KMS-11 (cell line): Measurements from ENCODE around the gene TBPL1.
A peak's percentile ranks its signal among the peaks of the same experiment; 100 is the strongest.

ENCODE experiments used
- H2AFZ ChIP-seq: fragments of 200-600 bp; sonication (generic); 2 replicates; pipeline ENCODE4 v1.6.1; 2016; ENCODE audit warnings: antibody characterized with exemption, mixed run types, low read depth
- H3K27ac ChIP-seq: fragments of 200-600 bp; sonication (generic); 2 replicates; pipeline ENCODE4 v1.6.1; 2016; ENCODE audit warnings: mild to moderate bottlenecking, mixed run types
- H3K27me3 ChIP-seq: fragments of 200-600 bp; sonication (generic); 2 replicates; pipeline ENCODE4 v1.6.1; 2017; ENCODE audit warnings: mild to moderate bottlenecking, low read depth, mixed run types, moderate library complexity; ENCODE audit not compliant: insufficient read depth
- H3K36me3 ChIP-seq: fragments of 200-600 bp; sonication (generic); 2 replicates; pipeline ENCODE4 v1.6.1; 2017; ENCODE audit warnings: mild to moderate bottlenecking, mixed run types; ENCODE audit not compliant: insufficient read depth
- H3K4me1 ChIP-seq: fragments of 200-600 bp; sonication (generic); 2 replicates; pipeline ENCODE4 v1.6.1; 2016; ENCODE audit warnings: mild to moderate bottlenecking, low read depth, mixed run types; ENCODE audit not compliant: poor library complexity, severe bottlenecking
- H3K4me2 ChIP-seq: fragments of 200-600 bp; sonication (generic); 2 replicates; pipeline ENCODE4 v1.7.0; 2016; ENCODE audit warnings: mild to moderate bottlenecking, mixed run types
- H3K4me3 ChIP-seq: fragments of 200-600 bp; sonication (generic); IDR thresholded peaks from 2 replicates; pipeline ENCODE4 v1.6.1; 2017; ENCODE audit warnings: low read depth, low read length, mixed read lengths; ENCODE audit not compliant: insufficient read depth
- H3K79me2 ChIP-seq: fragments of 200-600 bp; sonication (generic); 2 replicates; pipeline ENCODE4 v1.6.1; 2016; ENCODE audit warnings: low read depth, mixed run types; ENCODE audit not compliant: insufficient read depth
- H3K9ac ChIP-seq: fragments of 200-600 bp; sonication (generic); 2 replicates; pipeline ENCODE4 v1.6.1; 2016; ENCODE audit warnings: mild to moderate bottlenecking, mixed run types
- H4K20me1 ChIP-seq: fragments of 200-600 bp; sonication (generic); 2 replicates; pipeline ENCODE4 v1.6.1; 2016; ENCODE audit warnings: mild to moderate bottlenecking, mixed run types; ENCODE audit not compliant: insufficient read depth
- CTCF ChIP-seq: fragments of 200-600 bp; sonication (generic); conservative IDR thresholded peaks from 2 replicates; pipeline ENCODE4 v1.6.1; 2017; ENCODE audit warnings: low read depth, mild to moderate bottlenecking, antibody characterized with exemption, low read length, moderate library complexity, mixed read lengths

The TBPL1 gene

GRCh38 chr6:133995296-133995695, 42.3 kb downstream of the TBPL1 start:
- TF ChIP-seq CTCF: no peak

GRCh38 chr6:133995758-133996157, 42.7 kb downstream of the TBPL1 start:
- H3K4me2 ChIP-seq: no peak overlapping the region

More at GRCh38 chr6:133995296-133995695, 42.3 kb downstream of the TBPL1 start:
- H3K4me1 ChIP-seq: peaks cover 41% of the 10 kb centered on the region
- H3K4me3 ChIP-seq: no peak overlapping the region
- no peaks in the 10 kb centered on the region for H4K20me1 ChIP-seq
- no peak overlapping the region for H3K9ac ChIP-seq
- H3K79me2 ChIP-seq: no peaks in the 10 kb centered on the region
- no peak overlapping the region for H3K4me2 ChIP-seq
- H3K36me3 ChIP-seq: no peaks in the 10 kb centered on the region
- H3K27ac ChIP-seq: no peak overlapping the region
- H2AFZ ChIP-seq: no peak overlapping the region
- no peaks in the 10 kb centered on the region for H3K27me3 ChIP-seq

GRCh38 chr6:133997267-133997666, 44.2 kb downstream of the TBPL1 start:
- H3K9ac ChIP-seq: no peak overlapping the region
- no peak overlapping the region for H3K27ac ChIP-seq
- H3K27me3 ChIP-seq: no peaks in the 10 kb centered on the region
- H3K4me3 ChIP-seq: no peak overlapping the region
- H3K4me1 ChIP-seq: peaks cover 49% of the 10 kb centered on the region
- no peak overlapping the region for H3K4me2 ChIP-seq
- H4K20me1 ChIP-seq: no peaks in the 10 kb centered on the region
- H3K36me3 ChIP-seq: no peaks in the 10 kb centered on the region
- no peaks in the 10 kb centered on the region for H3K79me2 ChIP-seq
- H2AFZ ChIP-seq: no peak overlapping the region
- no peak for TF ChIP-seq CTCF

More at GRCh38 chr6:133995758-133996157, 42.7 kb downstream of the TBPL1 start:
- no peaks in the 10 kb centered on the region for H3K27me3 ChIP-seq
- no peaks in the 10 kb centered on the region for H3K36me3 ChIP-seq
- no peak overlapping the region for H3K27ac ChIP-seq
- H3K79me2 ChIP-seq: no peaks in the 10 kb centered on the region
- no peak overlapping the region for H3K9ac ChIP-seq
- H3K4me3 ChIP-seq: no peak overlapping the region
- no peaks in the 10 kb centered on the region for H4K20me1 ChIP-seq
- TF ChIP-seq CTCF: no peak
- H2AFZ ChIP-seq: no peak overlapping the region
- H3K4me1 ChIP-seq: peaks cover 41% of the 10 kb centered on the region

GRCh38 chr6:133999305-133999704, 46.3 kb downstream of the TBPL1 start:
- TF ChIP-seq CTCF: no peak
- Histone ChIP-seq H4K20me1 (no peaks in the 10 kb centered on the region), H3K36me3 (no peaks in the 10 kb centered on the region), H3K9ac (no peak overlapping the region), H3K27ac (peak overlapping the region; percentile 21; the same call in 1 of the 2 replicates), H3K4me3 (no peak overlapping the region), H3K27me3 (no peaks in the 10 kb centered on the region), H2AFZ (peak overlapping the region; percentile 10; the same call in 1 of the 2 replicates), H3K4me2 (peak overlapping the region; percentile 39; the same call in 1 of the 2 replicates), H3K79me2 (no peaks in the 10 kb centered on the region), H3K4me1 (peaks cover 64% of the 10 kb centered on the region)
